Natural killer cell (primary cell): ENCODE results near the gene ALDH1A3. TPM values are rescaled to one million over a fixed set of nuclear protein-coding genes. Genes with fewer than 3 reads are reported as not detected.

ENCODE experiments used
- ATAC-seq, 3 donors: fragments of 150-1000 bp in 2 of 3; fragments of 200-7000 bp in 1 of 3; cut with Tn5 transposase; 1 replicate in 1 of 3; 2 replicates in 2 of 3; pipeline ENCODE4 v1.10.0; 2021; ENCODE audit warnings: mild to moderate bottlenecking in 2 of 3, moderate library complexity in 2 of 3
- DNase-seq, 2 donors: peaks; one replicate each; pipeline versions ENCODE4 v3.0.0 to v3.0.0-alpha.2; 2013 to 2021; ENCODE audit warnings: mixed read lengths in 1 of 2
- H3K27ac ChIP-seq: one replicate; pipeline ENCODE4 v1.5.1; 2013; ENCODE audit warnings: mild to moderate bottlenecking, low read length
- H3K27me3 ChIP-seq: one replicate; pipeline ENCODE4 v1.6.1; 2013; ENCODE audit warnings: low read length; ENCODE audit not compliant: control insufficient read depth, insufficient read depth
- H3K36me3 ChIP-seq: one replicate; pipeline ENCODE4 v1.6.1; 2013; ENCODE audit warnings: low read length; ENCODE audit not compliant: control insufficient read depth, insufficient read depth
- H3K4me1 ChIP-seq: one replicate; pipeline ENCODE4 v1.6.1; 2013; ENCODE audit warnings: low read length; ENCODE audit not compliant: control insufficient read depth, insufficient read depth
- H3K4me3 ChIP-seq: one replicate; pipeline ENCODE4 v1.5.1; 2013; ENCODE audit warnings: low read length
- H3K9me3 ChIP-seq: one replicate; pipeline ENCODE4 v1.6.1; 2013; ENCODE audit warnings: low read length; ENCODE audit not compliant: control insufficient read depth, insufficient read depth
- H3K27ac Mint-ChIP-seq, 2 donors: one replicate each; pipeline ENCODE4 v1.8.0; 2022; ENCODE audit warnings: mild to moderate bottlenecking in 2 of 2, mixed read lengths in 2 of 2, moderate library complexity in 1 of 2
- H3K27me3 Mint-ChIP-seq, 2 donors: one replicate each; pipeline ENCODE4 v1.8.0; 2022; ENCODE audit warnings: low read depth in 2 of 2, mixed read lengths in 2 of 2
- H3K36me3 Mint-ChIP-seq: one replicate; pipeline ENCODE4 v1.8.0; 2022; ENCODE audit warnings: mixed read lengths
- H3K4me1 Mint-ChIP-seq, 2 donors: one replicate each; pipeline ENCODE4 v1.8.0; 2022; ENCODE audit warnings: mixed read lengths in 2 of 2
- H3K4me3 Mint-ChIP-seq: one replicate; pipeline ENCODE4 v1.8.0; 2022; ENCODE audit warnings: mild to moderate bottlenecking, moderate library complexity, mixed read lengths
- H3K9me3 Mint-ChIP-seq, 2 donors: one replicate each; pipeline ENCODE4 v1.8.0; 2022; ENCODE audit warnings: mixed read lengths in 2 of 2
- CTCF ChIP-seq: fragments of 200-600 bp; IDR thresholded peaks from one replicate; pipeline ENCODE4 v1.8.0; 2022; ENCODE audit warnings: antibody characterized with exemption
- whole genome bisulfite sequencing: methylation state at CpG from one replicate; pipeline ENCODE4 v1.1.7; 2013; ENCODE audit warnings: missing lambda C conversion rate; ENCODE audit not compliant: insufficient coverage; 5-methylcytosine and 5-hydroxymethylcytosine counted together
- intact Hi-C: fragments of 100-400 bp; cut with micrococcal nuclease; formaldehyde crosslinking; loops from one replicate; pipeline ENCODE4 v1.14.2; 2022
- total RNA-seq, 4 donors: library from RNA; stranded (reverse); fragments of 120-200 nt in 1 of 4; gene quantifications; one replicate each; pipeline versions ENCODE4 v1.2.3 to v1.2.4, GENCODE V29; 2013 to 2022

ALDH1A3 gene
- total RNA-seq = not detected
- total RNA-seq (2013) = not detected

- no peaks in the 10 kb centered on the region for H3K36me3 Mint-ChIP-seq
- H3K4me1 Mint-ChIP-seq = no peaks in the 10 kb centered on the region
- peaks cover 48 to 77% of the 10 kb centered on the region in 2 donors for H3K27me3 Mint-ChIP-seq
- Histone ChIP-seq H3K27me3 (peaks cover 24% of the 10 kb centered on the region), H3K36me3 (no peaks in the 10 kb centered on the region), H3K27ac (no peak within 1 kb of the TSS), H3K4me1 (peaks cover 4% of the 10 kb centered on the region), H3K9me3 (no peaks in the 10 kb centered on the region), H3K4me3 (no peak within 1 kb of the TSS)
- no peak within 1 kb of the TSS for H3K27ac Mint-ChIP-seq
- DNase-seq (no peak), ATAC-seq (peak in 1 of 3 donors; percentile 21)
- H3K4me3 Mint-ChIP-seq = peak within 1 kb of the TSS; percentile 40
- no peak for TF ChIP-seq CTCF
- intact Hi-C loops = no loop called here
- 2% methylated on average over 93 of the region's 93 CpGs for WGBS
- H3K9me3 Mint-ChIP-seq = no peaks in the 10 kb centered on the region
Measured at GRCh38 chr15:100879464-100880138, at the start of gene ALDH1A3. ALDH1A3 (plus strand) TSS chr15:100879831; CDS start chr15:100879908, 77 bp downstream.

- Mint-ChIP-seq H3K9me3 (no peaks in the 10 kb centered on the region), H3K36me3 (no peaks in the 10 kb centered on the region), H3K27me3 (peaks cover 4 to 29% of the 10 kb centered on the region in 2 donors), H3K27ac (no peak overlapping the region), H3K4me3 (no peak overlapping the region), H3K4me1 (no peaks in the 10 kb centered on the region)
- ATAC-seq = no peak
- Histone ChIP-seq H3K36me3 (no peaks in the 10 kb centered on the region), H3K4me1 (no peaks in the 10 kb centered on the region), H3K27me3 (no peaks in the 10 kb centered on the region), H3K27ac (no peak overlapping the region), H3K4me3 (no peak overlapping the region), H3K9me3 (no peaks in the 10 kb centered on the region)
- no peak for TF ChIP-seq CTCF
- 78% methylated on average over 5 of the region's 5 CpGs for WGBS
- no peak for DNase-seq
- intact Hi-C loops = no loop called here
Measured at GRCh38 chr15:100831467-100831866, 48.2 kb upstream of the ALDH1A3 start.

- Mint-ChIP-seq H3K27ac (no peak overlapping the region), H3K4me3 (no peak overlapping the region), H3K9me3 (no peaks in the 10 kb centered on the region), H3K36me3 (no peaks in the 10 kb centered on the region), H3K4me1 (no peaks in the 10 kb centered on the region), H3K27me3 (peaks cover 8 to 35% of the 10 kb centered on the region in 2 donors)
- Histone ChIP-seq H3K27me3 (no peaks in the 10 kb centered on the region), H3K4me3 (no peak overlapping the region), H3K27ac (no peak overlapping the region), H3K9me3 (no peaks in the 10 kb centered on the region), H3K4me1 (no peaks in the 10 kb centered on the region), H3K36me3 (no peaks in the 10 kb centered on the region)
- 85% methylated on average over 9 of the region's 9 CpGs for WGBS
- no peak for DNase-seq
- intact Hi-C loops = no loop called here
- TF ChIP-seq CTCF = no peak
- no peak for ATAC-seq
Measured at GRCh38 chr15:100832149-100832942, 47.3 kb upstream of the ALDH1A3 start.
